Stimulated activated CD8-positive, alpha-beta memory T cell treated with anti-CD3 and anti-CD28 coated beads, Interleukin-2, amount 100 ng/mL, for 1 hour (primary cell): ENCODE data around the gene HBE1.

Experiments used
- DNase-seq, 2 donors: peaks; one replicate each; pipeline ENCODE4 v3.0.0-alpha.2; 2020; ENCODE audit warnings: low read depth in 2 of 2

The HBE1 gene

GRCh38 chr11:5234381-5234834 lies 35.3 kb downstream of the HBE1 start, which contains the start of gene HBD:
Gene HBD (minus strand): TSS chr11:5234483. CDS start chr11:5234433, 50 bp downstream.
- DNase-seq, result no peak

DNA sequence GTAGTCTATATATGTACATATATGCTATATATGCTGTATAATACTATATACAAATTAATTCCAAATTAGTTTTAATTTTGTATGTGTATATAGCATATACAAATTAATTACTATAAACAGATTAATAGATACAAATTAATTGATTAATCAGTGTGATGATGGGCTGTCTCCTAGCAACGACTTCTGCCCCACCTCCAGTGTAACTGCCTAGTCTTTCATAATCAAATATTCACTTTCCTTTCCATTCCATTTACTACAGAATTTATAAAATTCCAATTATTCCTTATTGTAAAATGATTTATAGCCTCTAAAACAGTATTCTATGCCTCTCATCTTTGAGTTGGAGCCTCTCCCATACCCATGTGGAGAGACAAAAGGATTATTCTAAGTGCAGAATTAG lies 36.4 kb downstream of the HBE1 start:
- DNase-seq, result no peak

DNA sequence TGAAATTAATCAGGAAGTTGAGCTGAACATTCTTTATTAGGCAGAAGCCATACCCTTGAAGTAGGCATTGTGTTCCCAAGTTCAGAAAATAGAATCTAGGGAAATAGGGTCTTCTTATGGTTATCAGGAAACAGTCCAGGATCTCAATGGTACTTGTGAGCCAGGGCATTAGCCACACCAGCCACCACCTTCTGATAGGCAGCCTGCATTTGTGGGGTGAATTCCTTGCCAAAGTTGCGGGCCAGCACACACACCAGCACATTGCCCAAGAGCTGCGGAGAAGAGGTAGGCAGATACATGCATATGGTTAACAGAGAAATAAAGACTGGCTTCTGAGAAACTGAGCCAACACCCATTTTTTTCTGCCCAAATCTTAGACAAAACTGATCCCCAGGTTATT lies 36.9 kb downstream of the HBE1 start:
- no peak for DNase-seq

- DNase-seq, result no peak
Measured at GRCh38 chr11:5232176-5232575, 37.6 kb downstream of the HBE1 start.

- DNase-seq, result no peak
Measured at GRCh38 chr11:5231111-5231510, 38.6 kb downstream of the HBE1 start.

DNA sequence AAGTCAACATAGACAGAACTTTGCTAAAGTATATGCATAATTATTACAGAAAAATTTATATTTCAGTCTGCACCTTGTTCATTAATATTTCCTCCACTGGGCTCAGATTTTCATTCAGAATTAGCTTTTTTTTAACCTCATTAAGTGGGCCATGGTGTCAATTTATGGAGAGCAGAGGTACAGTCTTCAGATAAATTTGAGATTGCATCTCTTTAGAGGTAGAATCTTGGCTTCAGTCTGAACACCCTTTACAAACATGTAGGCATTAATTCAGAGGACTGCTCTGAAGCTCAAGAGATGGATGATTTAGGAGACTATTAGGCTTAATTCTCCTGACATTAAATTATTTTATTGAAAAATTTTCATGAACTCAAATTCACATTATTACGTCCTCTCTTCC lies 39.5 kb downstream of the HBE1 start:
- no peak for DNase-seq

DNA sequence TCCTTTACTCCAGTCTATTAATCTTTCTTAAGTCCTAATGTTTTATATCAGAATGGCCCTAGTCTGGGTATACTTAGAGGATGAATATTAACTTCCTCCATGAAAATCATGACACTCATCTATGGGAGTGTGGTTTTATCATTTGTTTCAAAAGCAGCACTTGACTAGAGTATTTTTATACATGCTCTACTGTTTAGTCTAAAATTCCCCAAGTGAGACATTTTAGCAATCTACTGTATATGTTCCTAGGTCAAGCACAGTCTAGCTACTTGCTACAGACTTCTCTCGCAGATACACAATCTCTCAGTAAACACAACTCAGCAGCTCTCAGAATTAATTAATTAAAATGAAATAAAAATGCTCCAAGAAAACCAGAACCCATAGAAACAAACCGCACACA lies 39.9 kb downstream of the HBE1 start:
- DNase-seq, result no peak

GRCh38 chr11:5229356-5229755 lies 40.4 kb downstream of the HBE1 start:
- DNase-seq, result no peak

- DNase-seq, result no peak
Measured at GRCh38 chr11:5228124-5228523, 41.6 kb downstream of the HBE1 start.

DNA sequence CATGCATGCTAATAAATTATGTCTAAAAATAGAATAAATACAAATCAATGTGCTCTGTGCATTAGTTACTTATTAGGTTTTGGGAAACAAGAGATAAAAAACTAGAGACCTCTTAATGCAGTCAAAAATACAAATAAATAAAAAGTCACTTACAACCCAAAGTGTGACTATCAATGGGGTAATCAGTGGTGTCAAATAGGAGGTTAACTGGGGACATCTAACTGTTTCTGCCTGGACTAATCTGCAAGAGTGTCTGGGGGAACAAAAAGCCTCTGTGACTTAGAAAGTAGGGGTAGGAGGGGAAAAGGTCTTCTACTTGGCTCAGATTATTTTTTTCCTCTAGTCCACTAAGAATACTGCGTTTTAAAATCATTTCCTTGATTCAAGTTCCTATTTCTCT lies 42.1 kb downstream of the HBE1 start:
- no peak for DNase-seq

DNA sequence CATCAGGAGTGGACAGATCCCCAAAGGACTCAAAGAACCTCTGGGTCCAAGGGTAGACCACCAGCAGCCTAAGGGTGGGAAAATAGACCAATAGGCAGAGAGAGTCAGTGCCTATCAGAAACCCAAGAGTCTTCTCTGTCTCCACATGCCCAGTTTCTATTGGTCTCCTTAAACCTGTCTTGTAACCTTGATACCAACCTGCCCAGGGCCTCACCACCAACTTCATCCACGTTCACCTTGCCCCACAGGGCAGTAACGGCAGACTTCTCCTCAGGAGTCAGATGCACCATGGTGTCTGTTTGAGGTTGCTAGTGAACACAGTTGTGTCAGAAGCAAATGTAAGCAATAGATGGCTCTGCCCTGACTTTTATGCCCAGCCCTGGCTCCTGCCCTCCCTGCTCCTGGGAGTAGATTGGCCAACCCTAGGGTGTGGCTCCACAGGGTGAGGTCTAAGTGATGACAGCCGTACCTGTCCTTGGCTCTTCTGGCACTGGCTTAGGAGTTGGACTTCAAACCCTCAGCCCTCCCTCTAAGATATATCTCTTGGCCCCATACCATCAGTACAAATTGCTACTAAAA lies 42.9 kb downstream of the HBE1 start, which contains the start of gene HBB:
TSS of gene HBB (minus strand) at position 340 of the 579 bp plus-strand sequence. CDS start at position 290, 50 bp downstream.
- DNase-seq, result no peak

GRCh38 chr11:5225480-5225871 lies 44.3 kb downstream of the HBE1 start:
- no peak for DNase-seq

DNA sequence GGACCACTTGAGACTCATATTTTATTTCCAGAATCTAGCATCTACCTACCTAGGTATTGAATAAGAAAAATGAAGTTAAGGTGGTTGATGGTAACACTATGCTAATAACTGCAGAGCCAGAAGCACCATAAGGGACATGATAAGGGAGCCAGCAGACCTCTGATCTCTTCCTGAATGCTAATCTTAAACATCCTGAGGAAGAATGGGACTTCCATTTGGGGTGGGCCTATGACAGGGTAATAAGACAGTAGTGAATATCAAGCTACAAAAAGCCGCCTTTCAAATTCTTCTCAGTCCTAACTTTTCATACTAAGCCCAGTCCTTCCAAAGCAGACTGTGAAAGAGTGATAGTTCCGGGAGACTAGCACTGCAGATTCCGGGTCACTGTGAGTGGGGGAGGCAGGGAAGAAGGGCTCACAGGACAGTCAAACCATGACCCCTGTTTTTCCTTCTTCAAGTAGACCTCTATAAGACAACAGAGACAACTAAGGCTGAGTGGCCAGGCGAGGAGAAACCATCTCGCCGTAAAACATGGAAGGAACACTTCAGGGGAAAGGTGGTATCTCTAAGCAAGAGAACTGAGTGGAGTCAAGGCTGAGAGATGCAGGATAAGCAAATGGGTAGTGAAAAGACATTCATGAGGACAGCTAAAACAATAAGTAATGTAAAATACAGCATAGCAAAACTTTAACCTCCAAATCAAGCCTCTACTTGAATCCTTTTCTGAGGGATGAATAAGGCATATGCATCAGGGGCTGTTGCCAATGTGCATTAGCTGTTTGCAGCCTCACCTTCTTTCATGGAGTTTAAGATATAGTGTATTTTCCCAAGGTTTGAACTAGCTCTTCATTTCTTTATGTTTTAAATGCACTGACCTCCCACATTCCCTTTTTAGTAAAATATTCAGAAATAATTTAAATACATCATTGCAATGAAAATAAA lies 44.9 kb downstream of the HBE1 start:
- no peak for DNase-seq

GRCh38 chr11:5223686-5224085 lies 46.1 kb downstream of the HBE1 start:
- no peak for DNase-seq

DNA sequence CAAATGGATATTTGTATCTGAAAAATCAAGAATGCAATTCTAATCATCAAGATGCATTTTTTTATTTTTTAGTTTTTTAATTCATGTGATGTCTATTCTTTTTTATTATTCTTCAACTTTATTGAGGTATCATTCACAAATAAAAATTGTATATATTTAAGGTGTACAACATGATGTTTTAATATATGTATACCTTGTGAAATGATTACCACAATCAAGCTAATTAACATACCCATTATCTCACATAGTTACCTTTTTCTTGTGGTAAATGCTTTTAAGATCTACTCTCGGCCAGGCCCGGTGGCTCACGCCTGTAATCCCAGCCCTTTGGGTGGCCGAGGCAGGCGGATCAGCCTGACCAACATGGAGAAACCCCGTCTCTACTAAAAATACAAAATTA lies 46.6 kb downstream of the HBE1 start:
- DNase-seq, result no peak
